ENCODE measurements around the gene TSSK3. TPM values are rescaled to one million over a fixed set of nuclear protein-coding genes. Genes with fewer than 3 reads are reported as not detected.

The TSSK3 gene
- total RNA-seq, 2 experiments from 2014 or later, result 0.85 to 0.90 TPM

- ATAC-seq (peak; percentile 13), DNase-seq (peak; percentile 57)
- Mint-ChIP-seq H3K4me3 (no peak overlapping the region), H3K9me3 (no peaks in the 10 kb centered on the region), H3K27ac (no peak overlapping the region), H3K27me3 (no peaks in the 10 kb centered on the region), H3K4me1 (ENCODE audit: low read depth) (peaks cover 53% of the 10 kb centered on the region), H3K36me3 (ENCODE audit: low read depth) (peaks cover 7% of the 10 kb centered on the region)
- intact Hi-C loops (cut with micrococcal nuclease), result no loop called here
- POLR2A ChIA-PET, result interaction anchor here (1.3 to 3.6 kb wide), 5 partner anchors 8 to 89 kb away, joined by 3 to 39 read pairs (median 19); partner anchors contain the start of gene BSDC1
- CTCF ChIA-PET, result interaction anchor here (0.8 to 1.6 kb wide), 4 partner anchors 34 to 89 kb away, joined by 3 to 4 read pairs (median 4); partner anchors contain the start of gene BSDC1
- TF ChIP-seq CTCF (IDR thresholded peaks at IDR 0.05), result no peak
Observed at GRCh38 chr1:32337855-32338636, 24.3 kb upstream of the TSSK3 start.

DNA sequence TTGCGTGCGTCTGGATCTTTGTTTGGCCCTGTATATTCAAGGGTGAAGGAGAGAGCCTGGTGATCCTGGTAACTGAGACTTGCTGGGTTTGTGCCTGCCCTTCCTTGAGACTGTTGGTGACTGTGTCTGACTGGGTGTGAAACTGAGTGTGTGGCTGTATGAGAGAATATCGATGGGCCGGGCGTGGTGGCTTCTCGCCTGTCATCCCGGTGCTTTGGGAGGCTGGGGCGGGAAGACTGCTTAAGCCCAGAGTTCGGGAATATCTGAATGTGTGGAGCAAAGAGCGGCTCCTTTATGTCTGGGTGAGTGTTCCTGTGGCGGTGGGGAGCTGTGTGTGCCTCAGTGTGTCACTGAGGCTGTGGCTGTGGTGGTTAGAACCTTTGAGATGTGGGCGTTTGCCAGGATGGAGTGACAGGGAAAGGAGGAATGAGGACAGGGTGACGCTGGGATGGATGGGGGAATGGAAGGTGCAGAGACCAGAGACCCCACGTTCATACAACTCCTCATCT, 23.6 kb upstream of the TSSK3 start:
- Mint-ChIP-seq H3K4me1 (ENCODE audit: low read depth) (peaks cover 48% of the 10 kb centered on the region), H3K4me3 (no peak overlapping the region), H3K27me3 (no peaks in the 10 kb centered on the region), H3K27ac (no peak overlapping the region), H3K9me3 (no peaks in the 10 kb centered on the region), H3K36me3 (ENCODE audit: low read depth) (peaks cover 3% of the 10 kb centered on the region)
- DNase-seq, result no peak
- ChIA-PET POLR2A (interaction anchor here (0.6 kb wide), 1 partner anchor 145 kb away, joined by 3 read pairs; no protein-coding TSS in a partner anchor), CTCF (interaction anchor here (0.9 kb wide), 1 partner anchor 8 kb away, joined by 3 read pairs; no protein-coding TSS in a partner anchor)
- TF ChIP-seq CTCF (IDR thresholded peaks at IDR 0.05), result no peak
- intact Hi-C loops (cut with micrococcal nuclease), result no loop called here
- no peak for ATAC-seq

GRCh38 chr1:32339363-32339978, 22.9 kb upstream of the TSSK3 start:
- H3K36me3 Mint-ChIP-seq (ENCODE audit: low read depth), result no peaks in the 10 kb centered on the region
- DNase-seq (peak; percentile 67), ATAC-seq (peak; percentile 59)
- H3K4me3 Mint-ChIP-seq, result no peak overlapping the region
- H3K9me3 Mint-ChIP-seq, result no peaks in the 10 kb centered on the region
- H3K4me1 Mint-ChIP-seq (ENCODE audit: low read depth), result peaks cover 41% of the 10 kb centered on the region
- no peaks in the 10 kb centered on the region for H3K27me3 Mint-ChIP-seq
- intact Hi-C loops (cut with micrococcal nuclease), result no loop called here
- no peak for TF ChIP-seq CTCF (IDR thresholded peaks at IDR 0.05)
- H3K27ac Mint-ChIP-seq, result peak overlapping the region; percentile 39
- ChIA-PET CTCF (interaction anchor here (0.9 kb wide), 1 partner anchor 9 kb away, joined by 3 read pairs; no protein-coding TSS in a partner anchor), POLR2A (interaction anchor here (0.6 kb wide), 1 partner anchor 145 kb away, joined by 3 read pairs; no protein-coding TSS in a partner anchor)

GRCh38 chr1:32341186-32341757, 21.1 kb upstream of the TSSK3 start:
- TF ChIP-seq CTCF (IDR thresholded peaks at IDR 0.05), result no peak
- peaks cover 50% of the 10 kb centered on the region for H3K4me1 Mint-ChIP-seq (ENCODE audit: low read depth)
- no peaks in the 10 kb centered on the region for H3K36me3 Mint-ChIP-seq (ENCODE audit: low read depth)
- H3K27me3 Mint-ChIP-seq, result no peaks in the 10 kb centered on the region
- ChIA-PET POLR2A (interaction anchor here (1.0 to 1.8 kb wide), 2 partner anchors 10 to 12 kb away, joined by 4 read pairs; no protein-coding TSS in a partner anchor), CTCF (no interaction called here)
- no peak for DNase-seq
- no peak overlapping the region for H3K4me3 Mint-ChIP-seq
- no peak overlapping the region for H3K27ac Mint-ChIP-seq
- no peaks in the 10 kb centered on the region for H3K9me3 Mint-ChIP-seq
- ATAC-seq, result no peak
- intact Hi-C loops (cut with micrococcal nuclease), result no loop called here

Data from activated CD8-positive, alpha-beta T cell treated with anti-CD3 and anti-CD28 coated beads for 36 hours (primary cell).